Measurements from ENCODE around the gene NLRP3.
"Not testable (repeated sequence)": the region's sequence is repeated elsewhere in the genome, so short reads cannot be mapped to it uniquely, and the experiment has no call there.

Gene NLRP3

GRCh38 chr1:247415423-247416361, at the start of gene NLRP3:
NLRP3 (plus strand) TSS chr1:247416173; CDS start chr1:247418801, 2,628 bp downstream.
- DNase-seq (ENCODE audit: insufficient read length, low spot score) (peak; percentile 42), FAIRE-seq (no peak)
- peak; percentile 31; the same call in 1 of the 2 replicates for TF ChIP-seq POLR2A (IDR thresholded peaks at IDR 0.05; ENCODE audit: low read depth, low read length)

- DNase-seq (ENCODE audit: insufficient read length, low spot score); FAIRE-seq: not testable (repeated sequence)
Measured at GRCh38 chr1:247366345-247366744, 49.6 kb upstream of the NLRP3 start.

GRCh38 chr1:247366926-247367645, 48.9 kb upstream of the NLRP3 start:
- no peak for FAIRE-seq
- TF ChIP-seq POLR2A (IDR thresholded peaks at IDR 0.05; ENCODE audit: low read depth, low read length): no peak
- no peak for DNase-seq (ENCODE audit: insufficient read length, low spot score)

GRCh38 chr1:247367786-247368422, 48.1 kb upstream of the NLRP3 start:
- DNase-seq (ENCODE audit: insufficient read length, low spot score) (no peak), FAIRE-seq (no peak)
- TF ChIP-seq POLR2A (IDR thresholded peaks at IDR 0.05; ENCODE audit: low read depth, low read length): no peak

- DNase-seq (ENCODE audit: insufficient read length, low spot score): no peak
- no peak for TF ChIP-seq POLR2A (IDR thresholded peaks at IDR 0.05; ENCODE audit: low read depth, low read length)
- FAIRE-seq: no peak
Measured at GRCh38 chr1:247368490-247369145, 47.4 kb upstream of the NLRP3 start.

- no peak for TF ChIP-seq POLR2A (IDR thresholded peaks at IDR 0.05; ENCODE audit: low read depth, low read length)
- FAIRE-seq (no peak), DNase-seq (ENCODE audit: insufficient read length, low spot score) (no peak)
Measured at GRCh38 chr1:247370786-247371732, 44.9 kb upstream of the NLRP3 start.

- FAIRE-seq: no peak
- DNase-seq (ENCODE audit: insufficient read length, low spot score): no peak
- no peak for TF ChIP-seq POLR2A (IDR thresholded peaks at IDR 0.05; ENCODE audit: low read depth, low read length)
Measured at GRCh38 chr1:247371801-247372259, 44.1 kb upstream of the NLRP3 start.

- TF ChIP-seq POLR2A (IDR thresholded peaks at IDR 0.05; ENCODE audit: low read depth, low read length): no peak
- no peak for DNase-seq (ENCODE audit: insufficient read length, low spot score)
- no peak for FAIRE-seq
Measured at GRCh38 chr1:247373721-247374141, 42.2 kb upstream of the NLRP3 start.

GRCh38 chr1:247374651-247375334, 41.2 kb upstream of the NLRP3 start:
- FAIRE-seq; DNase-seq (ENCODE audit: insufficient read length, low spot score): not testable (repeated sequence)

GRCh38 chr1:247375747-247376146, 40.2 kb upstream of the NLRP3 start:
- no peak for TF ChIP-seq POLR2A (IDR thresholded peaks at IDR 0.05; ENCODE audit: low read depth, low read length)
- FAIRE-seq: no peak
- DNase-seq (ENCODE audit: insufficient read length, low spot score): no peak

- no peak for FAIRE-seq
- no peak for DNase-seq (ENCODE audit: insufficient read length, low spot score)
- TF ChIP-seq POLR2A (IDR thresholded peaks at IDR 0.05; ENCODE audit: low read depth, low read length): no peak
Measured at GRCh38 chr1:247376659-247377058, 39.3 kb upstream of the NLRP3 start.

GRCh38 chr1:247377656-247378055, 38.3 kb upstream of the NLRP3 start:
- DNase-seq (ENCODE audit: insufficient read length, low spot score); FAIRE-seq: not testable (repeated sequence)
